ENCODE measurements around the gene RPL19. TPM values are rescaled to one million over a fixed set of nuclear protein-coding genes. Genes with fewer than 3 reads are reported as not detected.

Gene RPL19
- total RNA-seq, 4 donors from 2014 or later: 1,760 to 2,905 (median 2,361) TPM

- TF ChIP-seq POLR2AphosphoS5 (IDR thresholded peaks at IDR 0.05): peak; percentile 53 to 88
- TF ChIP-seq CTCF (IDR thresholded peaks at IDR 0.05): peak in 2 of 3 experiments; percentile 11 to 15
- no peak for TF ChIP-seq EP300 (IDR thresholded peaks at IDR 0.05)
- peak overlapping the region; percentile 87 to 95 (median 94) for H3K27ac ChIP-seq (replicated peaks in 1 of 4)
- peak; percentile 99 for DNase-seq (ENCODE audit: extremely low spot score)
- H3K9me3 ChIP-seq: no peaks in the 10 kb centered on the region
- H3K4me3 ChIP-seq: peak overlapping the region; percentile 68 to 87 (median 80)
- intact Hi-C loops (cut with DNase I): loop anchor here (2.0 to 5.0 kb wide), 3 partner anchors 96 to 286 kb away; no protein-coding TSS in a partner anchor
- peaks cover 0 to 20% (median 6%) of the 10 kb centered on the region in 4 donors for H3K27me3 ChIP-seq
- H3K4me1 ChIP-seq: peaks cover 21 to 43% (median 34%) of the 10 kb centered on the region in 4 donors
- under 1% methylated on average over 14 of the region's 16 CpGs for WGBS
- no peaks in the 10 kb centered on the region for H3K36me3 ChIP-seq
Observed at GRCh38 chr17:39153599-39154051, 46.5 kb upstream of the RPL19 start.

- WGBS: 50% methylated on average over 2 of the region's 2 CpGs
- Histone ChIP-seq H3K27ac (replicated peaks in 1 of 4) (no peak overlapping the region), H3K4me3 (no peak overlapping the region), H3K27me3 (peaks cover 0 to 16% (median 5%) of the 10 kb centered on the region in 4 donors), H3K9me3 (no peaks in the 10 kb centered on the region), H3K36me3 (no peaks in the 10 kb centered on the region), H3K4me1 (peaks cover 18 to 37% (median 32%) of the 10 kb centered on the region in 4 donors)
- intact Hi-C loops (cut with DNase I): no loop called here
- no peak for DNase-seq (ENCODE audit: extremely low spot score)
- TF ChIP-seq POLR2A (IDR thresholded peaks at IDR 0.05; ENCODE audit: low read depth) (no peak), EP300 (IDR thresholded peaks at IDR 0.05) (no peak), CTCF (IDR thresholded peaks at IDR 0.05) (no peak), POLR2AphosphoS5 (IDR thresholded peaks at IDR 0.05) (no peak)
Observed at GRCh38 chr17:39155654-39156053, 44.4 kb upstream of the RPL19 start.

DNA sequence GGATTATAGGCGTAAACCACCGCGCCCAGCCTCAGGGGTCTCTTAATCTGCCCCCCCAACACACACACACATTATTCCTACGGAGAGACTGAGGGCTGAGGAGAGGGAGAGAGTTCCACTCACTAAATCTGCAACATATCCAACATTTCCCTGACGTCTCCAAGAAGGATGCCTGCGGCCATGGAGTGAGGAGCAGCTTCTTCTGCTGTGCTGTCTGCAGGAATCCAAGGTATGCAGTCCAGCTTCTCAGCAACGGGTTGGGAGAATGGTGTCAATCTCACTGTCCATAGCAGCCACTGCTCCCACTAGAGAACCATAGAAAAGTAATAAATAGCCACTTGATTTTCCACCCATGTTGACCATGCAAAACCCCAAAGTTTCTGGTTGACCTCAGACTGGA, 43.6 kb upstream of the RPL19 start:
- Histone ChIP-seq H3K4me1 (peaks cover 12 to 28% (median 23%) of the 10 kb centered on the region in 4 donors), H3K36me3 (no peaks in the 10 kb centered on the region), H3K27me3 (peaks cover 0 to 7% (median 2%) of the 10 kb centered on the region in 4 donors), H3K27ac (replicated peaks in 1 of 4) (no peak overlapping the region), H3K4me3 (no peak overlapping the region), H3K9me3 (no peaks in the 10 kb centered on the region)
- DNase-seq (ENCODE audit: extremely low spot score): no peak
- no peak for TF ChIP-seq POLR2AphosphoS5 (IDR thresholded peaks at IDR 0.05)
- no peak for TF ChIP-seq CTCF (IDR thresholded peaks at IDR 0.05)
- TF ChIP-seq POLR2A (IDR thresholded peaks at IDR 0.05; ENCODE audit: low read depth): no peak
- no peak for TF ChIP-seq EP300 (IDR thresholded peaks at IDR 0.05)
- whole genome bisulfite sequencing: 64% methylated on average over 7 of the region's 7 CpGs
- intact Hi-C loops (cut with DNase I): no loop called here

- TF ChIP-seq CTCF (IDR thresholded peaks at IDR 0.05): no peak
- no peak for TF ChIP-seq POLR2AphosphoS5 (IDR thresholded peaks at IDR 0.05)
- TF ChIP-seq EP300 (IDR thresholded peaks at IDR 0.05): no peak
- no peak for TF ChIP-seq POLR2A (IDR thresholded peaks at IDR 0.05; ENCODE audit: low read depth)
- WGBS: 90% methylated on average over 2 of the region's 2 CpGs
- H3K4me1 ChIP-seq: peaks cover 1 to 9% (median 4%) of the 10 kb centered on the region in 4 donors
- no peaks in the 10 kb centered on the region for H3K36me3 ChIP-seq
- H3K27me3 ChIP-seq: no peaks in the 10 kb centered on the region
- no peak for DNase-seq (ENCODE audit: extremely low spot score)
- no peaks in the 10 kb centered on the region for H3K9me3 ChIP-seq
- no peak overlapping the region for H3K27ac ChIP-seq (replicated peaks in 1 of 4)
- H3K4me3 ChIP-seq: no peak overlapping the region
- intact Hi-C loops (cut with DNase I): no loop called here
Observed at GRCh38 chr17:39158623-39159022, 41.5 kb upstream of the RPL19 start.

GRCh38 chr17:39161962-39162361, 38.1 kb upstream of the RPL19 start:
- no peak for TF ChIP-seq CTCF (IDR thresholded peaks at IDR 0.05)
- no peak for TF ChIP-seq POLR2A (IDR thresholded peaks at IDR 0.05; ENCODE audit: low read depth)
- no peak for TF ChIP-seq EP300 (IDR thresholded peaks at IDR 0.05)
- no peak for TF ChIP-seq POLR2AphosphoS5 (IDR thresholded peaks at IDR 0.05)
- no peaks in the 10 kb centered on the region for H3K27me3 ChIP-seq
- H3K4me1 ChIP-seq: peaks cover 24 to 35% (median 30%) of the 10 kb centered on the region in 4 donors
- no peak overlapping the region for H3K4me3 ChIP-seq
- H3K36me3 ChIP-seq: no peaks in the 10 kb centered on the region
- DNase-seq (ENCODE audit: extremely low spot score): no peak
- no peak overlapping the region for H3K27ac ChIP-seq (replicated peaks in 1 of 4)
- 85% methylated on average over 2 of the region's 2 CpGs for WGBS
- intact Hi-C loops (cut with DNase I): no loop called here
- H3K9me3 ChIP-seq: no peaks in the 10 kb centered on the region
